HepG2 (cell line): ENCODE data around the gene NCOA7. TPM values are rescaled to one million over a fixed set of nuclear protein-coding genes. Genes with fewer than 3 reads are reported as not detected.

ENCODE experiments used
- ATAC-seq: fragments of 200-7000 bp; cut with Tn5 transposase; 3 replicates; pipeline ENCODE4 v1.9.1; 2020; ENCODE audit warnings: mild to moderate bottlenecking, moderate library complexity
- BruUV-seq: library from RNA; stranded (reverse); fragments of 400-500 nt; replicated peaks from 2 replicates; lab custom pipeline; 2021; lab: Mats Ljungman, UMichigan
- CTCF ChIA-PET: fragments of 300-600 bp; formaldehyde crosslinking; extraction: SDS; loops from one replicate; lab custom pipeline; 2021; ENCODE audit warnings: low total read pairs, inconsistent platforms, low intra/inter-chr PET ratio; lab: Yijun Ruan, JAX
- POLR2A ChIA-PET: fragments of 350-600 bp; sonication (Branson Sonifier 250); formaldehyde crosslinking; loops from one replicate; lab custom pipeline; 2020; ENCODE audit warnings: antibody characterized with exemption, inconsistent platforms; lab: Yijun Ruan, JAX
- DNase-seq: peaks from one replicate; pipeline ENCODE4 v3.0.0-alpha.2; 2015; ENCODE audit warnings: low spot score
- FAIRE-seq: peaks from 3 replicates; lab custom pipeline; 2011; peaks lifted over from hg19 to GRCh38; lab: Jason Lieb, UNC
- H2AFZ ChIP-seq: one replicate; pipeline ENCODE4 v1.6.1; 2011; ENCODE audit warnings: low read length, inconsistent platforms
- H3K27ac ChIP-seq: fragments of 300-600 bp; 3 replicates; pipeline ENCODE4 v1.8.0; 2011; ENCODE audit warnings: mixed run types, mild to moderate bottlenecking, mixed read lengths, low read length, inconsistent platforms; ENCODE audit not compliant: insufficient read depth; ENCODE audit errors: extremely low read length
- H3K27me3 ChIP-seq, 2 experiments: fragments of 200-600 bp in 1 of 2; 2 replicates in 1 of 2; 3 replicates in 1 of 2; pipeline versions ENCODE4 v1.6.0 to v1.8.0; 2011; ENCODE audit warnings: low read length in 2 of 2, mild to moderate bottlenecking in 2 of 2, moderate library complexity in 2 of 2, inconsistent platforms in 1 of 2; ENCODE audit not compliant: insufficient read depth in 2 of 2, control insufficient read depth in 1 of 2
- H3K36me3 ChIP-seq, 2 experiments: fragments of 200-600 bp in 1 of 2; replicated peaks in 1 of 2; 2 replicates in 1 of 2; 3 replicates in 1 of 2; pipeline versions ENCODE4 v1.5.1 to v1.8.0; 2011; ENCODE audit warnings: low read length in 2 of 2, inconsistent platforms in 1 of 2; ENCODE audit not compliant: insufficient read depth in 2 of 2, control insufficient read depth in 1 of 2
- H3K4me1 ChIP-seq: 2 replicates; pipeline ENCODE4 v1.5.1; 2012; ENCODE audit warnings: low read length, inconsistent platforms; ENCODE audit not compliant: insufficient read depth
- H3K4me2 ChIP-seq: 2 replicates; pipeline ENCODE4 v1.6.0; 2011; ENCODE audit warnings: low read depth, low read length, inconsistent platforms
- H3K4me3 ChIP-seq, 3 experiments: fragments of 200-600 bp in 1 of 3; sonication (generic), shearing (Covaris generic) in 1 of 3; replicated peaks in 1 of 3; 2 replicates each; pipeline ENCODE4 v1.5.1; 2011 to 2016; ENCODE audit warnings: low read length in 3 of 3, inconsistent platforms in 2 of 3, low read depth in 2 of 3, mild to moderate bottlenecking in 2 of 3, control low read depth in 1 of 3, mixed read lengths in 1 of 3; ENCODE audit not compliant: insufficient read depth in 1 of 3
- H3K79me2 ChIP-seq: one replicate; pipeline ENCODE4 v1.6.1; 2011; ENCODE audit warnings: low read length, inconsistent platforms; ENCODE audit not compliant: insufficient read depth
- H3K9ac ChIP-seq: 2 replicates; pipeline ENCODE4 v1.6.0; 2011; ENCODE audit warnings: mild to moderate bottlenecking, low read depth, low read length, inconsistent platforms; ENCODE audit not compliant: insufficient read depth
- H3K9me3 ChIP-seq: 2 replicates; pipeline ENCODE4 v1.5.1; 2012; ENCODE audit warnings: mild to moderate bottlenecking, low read length
- H4K20me1 ChIP-seq: 2 replicates; pipeline ENCODE4 v1.6.0; 2011; ENCODE audit warnings: inconsistent platforms, mild to moderate bottlenecking, low read length, moderate library complexity; ENCODE audit not compliant: insufficient read depth
- CSRNP2 ChIP-seq: sonication (generic); formaldehyde crosslinking; conservative IDR thresholded peaks from 2 replicates; pipeline ENCODE4 v1.8.0; 2022; ENCODE audit warnings: low read depth, missing genetic modification reagents
- IKZF1 ChIP-seq: fragments of 450-650 bp; IDR thresholded peaks from 2 replicates; pipeline ENCODE4 v1.7.1; 2016
- KDM2A ChIP-seq: sonication (generic); formaldehyde crosslinking; IDR thresholded peaks from 2 replicates; pipeline ENCODE4 v1.4.0; 2020; ENCODE audit warnings: low read depth, missing genetic modification reagents, borderline replicate concordance
- NRL ChIP-seq: sonication (generic); formaldehyde crosslinking; IDR thresholded peaks from 2 replicates; pipeline ENCODE4 v1.5.0; 2020; ENCODE audit warnings: missing genetic modification reagents, mild to moderate bottlenecking, moderate library complexity, borderline replicate concordance
- ONECUT2 ChIP-seq: sonication (generic); formaldehyde crosslinking; IDR thresholded peaks from 2 replicates; pipeline ENCODE4 v1.4.0; 2020; ENCODE audit warnings: missing genetic modification reagents
- REPIN1 ChIP-seq: sonication (generic); formaldehyde crosslinking; IDR thresholded peaks from 2 replicates; pipeline ENCODE4 v1.8.0; 2022; ENCODE audit warnings: missing genetic modification reagents, low read depth, mild to moderate bottlenecking, borderline replicate concordance
- SP4 ChIP-seq: sonication (generic); formaldehyde crosslinking; IDR thresholded peaks from 2 replicates; pipeline ENCODE4 v1.8.1; 2023; ENCODE audit warnings: mild to moderate bottlenecking, missing genetic modification reagents
- ZNF296 ChIP-seq: sonication (generic); formaldehyde crosslinking; conservative IDR thresholded peaks from 2 replicates; pipeline ENCODE4 v1.5.0; 2020; ENCODE audit warnings: mild to moderate bottlenecking, missing genetic modification reagents
- ZNF841 ChIP-seq: sonication (generic); formaldehyde crosslinking; IDR thresholded peaks from 2 replicates; pipeline ENCODE4 v1.8.1; 2023; ENCODE audit warnings: missing genetic modification reagents, borderline replicate concordance
- WGBS: methylation state at CpG from one replicate; pipeline ENCODE4 v1.1.6; 2017; ENCODE audit warnings: low lambda C conversion rate; 5-methylcytosine and 5-hydroxymethylcytosine counted together
- in situ Hi-C: cut with HindIII; loops from 2 replicates; pipeline ENCODE4 v1.10.0; 2017; ENCODE audit warnings: low pct_unique_long_range_greater_than_20kb; ENCODE audit not compliant: extremely low pct_ligation_motif_present
- intact Hi-C: fragments of 100-400 bp; cut with micrococcal nuclease; formaldehyde crosslinking; loops from one replicate; pipeline ENCODE4 v1.10.0; 2022; ENCODE audit not compliant: unreplicated experiment
- polyA plus RNA-seq, 8 experiments: library from polyadenylated mRNA; depleted of rRNA in 3 of 8; stranded (reverse) in 7 of 8; unstranded in 1 of 8; fragments of >200 nt; fragmentation: Illumina TruSeq in 4 of 8; extraction: Trizol in 4 of 8; gene quantifications; 2 replicates each; pipeline versions ENCODE4 v1.2.1 to v1.2.3, GENCODE V29; 2011 to 2016; ENCODE audit warnings: low read depth in 4 of 8, missing spikeins in 1 of 8, mixed read lengths in 1 of 8; ENCODE audit not compliant: insufficient read depth in 1 of 8
- total RNA-seq, 5 experiments: library from RNA; depleted of rRNA; stranded (reverse); fragments of >200 nt; fragmentation: Illumina TruSeq; extraction: Trizol; gene quantifications; 2 replicates each; pipeline ENCODE4 v1.2.3, GENCODE V29; 2016; ENCODE audit warnings: low read depth in 1 of 5

Gene NCOA7
- total and polyA plus RNA-seq, 2 of the 13 experiments (the other 11 are each of a cell fraction or from before 2014, with no cell fraction given), result 13.6 to 20.8 TPM

- Histone ChIP-seq H2AFZ (no peak overlapping the region), H4K20me1 (no peaks in the 10 kb centered on the region), H3K27me3 (no peaks in the 10 kb centered on the region; a peak in 1 of 5 replicates), H3K9me3 (no peaks in the 10 kb centered on the region), H3K36me3 (no peaks in the 10 kb centered on the region), H3K4me1 (peaks cover 58% of the 10 kb centered on the region), H3K4me3 (peak overlapping the region; percentile 71 to 99 (median 81); a peak in 5 of 6 replicates), H3K9ac (peak overlapping the region; percentile 95), H3K27ac (peak overlapping the region; percentile 88), H3K79me2 (peaks cover 30% of the 10 kb centered on the region), H3K4me2 (peak overlapping the region; percentile 84)
- 56% methylated on average over 5 of the region's 5 CpGs for WGBS
- no peak for DNase-seq
- ChIA-PET POLR2A (interaction anchor here (0.6 to 3.6 kb wide), 15 partner anchors 11 to 175 kb away, joined by 3 to 71 read pairs (median 7); partner anchors contain the start of genes NCOA7 and TRMT11), CTCF (interaction anchor here (0.8 to 2.1 kb wide), 5 partner anchors 17 to 97 kb away, joined by 3 to 15 read pairs (median 7); no protein-coding TSS in a partner anchor)
- in situ Hi-C loops (loop anchor here (10.0 kb wide), 1 partner anchor 651 kb away; the partner anchor contains the start of gene HDDC2), intact Hi-C loops (loop anchor here (1.0 kb wide), 2 partner anchors 37 to 176 kb away; no protein-coding TSS in a partner anchor)
- TF ChIP-seq ZNF296 (CRISPR knock-in tag) (no peak), SP4 (CRISPR knock-in tag) (no peak), NRL (CRISPR knock-in tag) (no peak), REPIN1 (CRISPR knock-in tag) (no peak), ZNF841 (CRISPR knock-in tag) (no peak), ONECUT2 (CRISPR knock-in tag) (peak; percentile 47; the same call in 1 of the 2 replicates), CSRNP2 (CRISPR knock-in tag) (no peak), IKZF1 (no peak), KDM2A (no peak)
- no peak for ATAC-seq
- TSS peak; percentile 88 for BruUV-seq
- peak; percentile 36 for FAIRE-seq
Observed at GRCh38 chr6:125955973-125956372, 165.2 kb downstream of the NCOA7 start.
